Endodermal cell (in vitro differentiated cells): ENCODE results near the gene PCGF3. TPM values are rescaled to one million over a fixed set of nuclear protein-coding genes. Genes with fewer than 3 reads are reported as not detected.

Experiments
- DNase-seq: peaks from one replicate; pipeline ENCODE4 v3.0.0-alpha.2; 2017
- H3K27ac ChIP-seq: 2 replicates; pipeline ENCODE4 v1.5.1; 2013; ENCODE audit warnings: mild to moderate bottlenecking, low read depth, low read length, moderate library complexity
- H3K27me3 ChIP-seq: 2 replicates; pipeline ENCODE4 v1.6.1; 2013; ENCODE audit warnings: mild to moderate bottlenecking, low read length, moderate library complexity; ENCODE audit not compliant: insufficient read depth, control insufficient read depth, poor library complexity, severe bottlenecking
- H3K36me3 ChIP-seq: 2 replicates; pipeline ENCODE4 v1.7.0; 2013; ENCODE audit warnings: mild to moderate bottlenecking, low read length, moderate library complexity; ENCODE audit not compliant: control insufficient read depth, insufficient read depth
- H3K4me1 ChIP-seq: one replicate; pipeline ENCODE4 v1.7.0; 2013; ENCODE audit warnings: low read length; ENCODE audit not compliant: control insufficient read depth, insufficient read depth
- H3K4me3 ChIP-seq: 2 replicates; pipeline ENCODE4 v1.5.1; 2013; ENCODE audit warnings: mild to moderate bottlenecking, low read length, moderate library complexity
- H3K9ac ChIP-seq: 2 replicates; pipeline ENCODE4 v1.6.1; 2013; ENCODE audit warnings: mild to moderate bottlenecking, low read length, moderate library complexity; ENCODE audit not compliant: poor library complexity, severe bottlenecking; ENCODE audit errors: extremely low read depth
- H3K9me3 ChIP-seq: 2 replicates; pipeline ENCODE4 v1.6.1; 2013; ENCODE audit warnings: mild to moderate bottlenecking, low read length, moderate library complexity; ENCODE audit not compliant: control insufficient read depth
- H3K27ac Mint-ChIP-seq: 2 replicates; pipeline ENCODE4 v1.8.0; 2020; ENCODE audit warnings: mixed read lengths
- H3K27me3 Mint-ChIP-seq: 2 replicates; pipeline ENCODE4 v1.8.0; 2021; ENCODE audit warnings: mild to moderate bottlenecking, mixed read lengths; ENCODE audit not compliant: insufficient read depth
- H3K36me3 Mint-ChIP-seq: 2 replicates; pipeline ENCODE4 v1.8.0; 2020; ENCODE audit warnings: low read depth, mixed read lengths
- H3K4me1 Mint-ChIP-seq: 2 replicates; pipeline ENCODE4 v1.8.0; 2020; ENCODE audit warnings: mixed read lengths
- H3K4me3 Mint-ChIP-seq: 2 replicates; pipeline ENCODE4 v1.8.0; 2020; ENCODE audit warnings: mild to moderate bottlenecking, moderate library complexity, mixed read lengths
- H3K9me3 Mint-ChIP-seq: 2 replicates; pipeline ENCODE4 v1.8.0; 2020; ENCODE audit warnings: mild to moderate bottlenecking, mixed read lengths
- WGBS, 2 experiments: methylation state at CpG; one replicate each; pipeline versions ENCODE4 v1.1.5 to v1.1.7; 2013; ENCODE audit warnings: missing lambda C conversion rate in 2 of 2, mixed read lengths in 1 of 2; ENCODE audit not compliant: insufficient coverage in 1 of 2, insufficient read length in 1 of 2; 5-methylcytosine and 5-hydroxymethylcytosine counted together
- total RNA-seq, 2 donors: library from RNA; stranded (reverse); fragmentation: NEBNext Ultra II Directional in 1 of 2; extraction: Animal tissue kit (Norgen Biotek cat#: 25700) in 1 of 2; gene quantifications; 2 replicates in 1 of 2; 3 replicates in 1 of 2; pipeline ENCODE4 v1.2.1, GENCODE V29; 2021
- TF ChIP-seq, protein P1 (sequence below): fragments of 200-600 bp; sonication (generic); conservative IDR thresholded peaks from 2 replicates; pipeline ENCODE4 v1.5.0; 2021; ENCODE audit warnings: antibody characterized with exemption, mild to moderate bottlenecking

PCGF3 gene
- total RNA-seq, 2 donors from 2014 or later, result 53.1 to 64.0 TPM

GRCh38 chr4:657338-657833, 48.2 kb upstream of the PCGF3 start:
- no peaks in the 10 kb centered on the region for H3K36me3 ChIP-seq
- DNase-seq, result no peak
- Mint-ChIP-seq H3K27ac (no peak overlapping the region), H3K36me3 (peaks cover 7% of the 10 kb centered on the region), H3K27me3 (no peaks in the 10 kb centered on the region), H3K9me3 (no peaks in the 10 kb centered on the region), H3K4me3 (no peak overlapping the region), H3K4me1 (no peaks in the 10 kb centered on the region)
- 93 to 99% methylated on average over 15 to 23 of the region's 23 CpGs for WGBS, 2 experiments
- no peaks in the 10 kb centered on the region for H3K27me3 ChIP-seq
- no peak overlapping the region for H3K27ac ChIP-seq
- no peaks in the 10 kb centered on the region for H3K9me3 ChIP-seq
- TF ChIP-seq, protein P1, sequence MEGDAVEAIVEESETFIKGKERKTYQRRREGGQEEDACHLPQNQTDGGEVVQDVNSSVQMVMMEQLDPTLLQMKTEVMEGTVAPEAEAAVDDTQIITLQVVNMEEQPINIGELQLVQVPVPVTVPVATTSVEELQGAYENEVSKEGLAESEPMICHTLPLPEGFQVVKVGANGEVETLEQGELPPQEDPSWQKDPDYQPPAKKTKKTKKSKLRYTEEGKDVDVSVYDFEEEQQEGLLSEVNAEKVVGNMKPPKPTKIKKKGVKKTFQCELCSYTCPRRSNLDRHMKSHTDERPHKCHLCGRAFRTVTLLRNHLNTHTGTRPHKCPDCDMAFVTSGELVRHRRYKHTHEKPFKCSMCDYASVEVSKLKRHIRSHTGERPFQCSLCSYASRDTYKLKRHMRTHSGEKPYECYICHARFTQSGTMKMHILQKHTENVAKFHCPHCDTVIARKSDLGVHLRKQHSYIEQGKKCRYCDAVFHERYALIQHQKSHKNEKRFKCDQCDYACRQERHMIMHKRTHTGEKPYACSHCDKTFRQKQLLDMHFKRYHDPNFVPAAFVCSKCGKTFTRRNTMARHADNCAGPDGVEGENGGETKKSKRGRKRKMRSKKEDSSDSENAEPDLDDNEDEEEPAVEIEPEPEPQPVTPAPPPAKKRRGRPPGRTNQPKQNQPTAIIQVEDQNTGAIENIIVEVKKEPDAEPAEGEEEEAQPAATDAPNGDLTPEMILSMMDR, result no peak
- H3K9ac ChIP-seq, result no peak overlapping the region
- H3K4me3 ChIP-seq, result no peak overlapping the region
- H3K4me1 ChIP-seq, result no peaks in the 10 kb centered on the region

- 90 to 98% methylated on average over 8 to 27 of the region's 27 CpGs for WGBS, 2 experiments
These were observed 47.6 kb upstream of the PCGF3 start for GRCh38 chr4:657834-658667.

DNA sequence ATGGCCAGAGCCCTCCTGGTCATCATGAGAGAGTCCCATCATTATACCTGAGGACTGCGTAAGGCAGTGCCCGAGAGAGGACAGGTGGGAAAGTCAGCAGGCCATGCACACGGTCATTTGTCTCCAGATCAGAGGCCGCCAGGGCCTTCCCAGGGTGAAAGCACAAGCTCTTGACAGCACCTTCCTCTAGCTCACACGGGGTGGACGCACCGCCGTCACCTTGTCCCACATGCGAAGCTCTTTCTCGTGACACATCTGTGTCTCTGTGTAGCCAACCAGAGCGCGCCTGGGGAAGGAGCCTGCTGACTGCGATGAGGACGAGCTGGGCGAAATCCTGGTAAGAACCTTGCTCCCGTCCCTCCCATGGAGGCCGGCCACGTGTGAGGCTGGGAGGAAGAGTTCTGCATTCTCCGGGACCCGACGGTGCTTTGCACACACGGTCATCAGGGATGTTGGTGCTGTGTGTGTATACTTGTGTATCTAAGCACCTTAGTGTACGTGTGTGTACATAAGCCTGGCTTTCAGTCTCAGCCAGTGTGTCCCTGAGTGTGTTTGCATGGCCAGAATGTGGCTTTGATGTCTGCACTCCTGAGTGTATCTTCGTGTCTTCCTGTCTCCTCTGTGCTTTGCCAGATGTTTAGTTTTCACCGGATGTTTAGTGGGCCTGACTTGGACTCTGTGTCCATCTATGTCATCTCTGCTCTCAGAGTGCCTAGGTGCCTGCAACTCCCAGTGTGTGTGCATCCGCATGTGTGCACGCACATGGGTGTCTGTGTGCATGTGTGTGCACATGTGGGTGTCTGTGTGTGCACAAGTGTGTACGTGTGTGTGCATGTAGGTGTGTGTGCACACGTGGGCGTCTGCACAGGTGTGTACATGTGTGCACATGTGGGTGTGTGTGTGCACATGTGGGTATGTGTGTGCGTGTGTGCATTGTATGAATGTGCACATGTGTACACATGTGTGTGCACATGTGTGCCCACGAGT, 46.7 kb upstream of the PCGF3 start:
- no peaks in the 10 kb centered on the region for H3K27me3 ChIP-seq
- H3K36me3 ChIP-seq, result no peaks in the 10 kb centered on the region
- H3K27me3 Mint-ChIP-seq, result no peaks in the 10 kb centered on the region
- H3K9ac ChIP-seq, result no peak overlapping the region
- TF ChIP-seq, protein P1, result no peak
- H3K4me1 Mint-ChIP-seq, result no peaks in the 10 kb centered on the region
- H3K4me3 ChIP-seq, result no peak overlapping the region
- H3K4me3 Mint-ChIP-seq, result no peak overlapping the region
- H3K27ac ChIP-seq, result no peak overlapping the region
- no peaks in the 10 kb centered on the region for H3K9me3 ChIP-seq
- no peaks in the 10 kb centered on the region for H3K9me3 Mint-ChIP-seq
- peaks cover 7% of the 10 kb centered on the region for H3K36me3 Mint-ChIP-seq
- H3K4me1 ChIP-seq, result no peaks in the 10 kb centered on the region
- peak; percentile 41 for DNase-seq
- no peak overlapping the region for H3K27ac Mint-ChIP-seq
- 94% methylated on average over 31 to 32 of the region's 32 CpGs for WGBS, 2 experiments

More at GRCh38 chr4:657834-658667, 47.6 kb upstream of the PCGF3 start:
- peaks cover 7% of the 10 kb centered on the region for H3K36me3 Mint-ChIP-seq
- no peaks in the 10 kb centered on the region for H3K4me1 ChIP-seq
- H3K9me3 ChIP-seq, result no peaks in the 10 kb centered on the region
- H3K9ac ChIP-seq, result no peak overlapping the region
- no peak overlapping the region for H3K4me3 ChIP-seq
- no peaks in the 10 kb centered on the region for H3K27me3 Mint-ChIP-seq
- no peaks in the 10 kb centered on the region for H3K27me3 ChIP-seq
- peak; percentile 48 for DNase-seq
- H3K36me3 ChIP-seq, result no peaks in the 10 kb centered on the region
- H3K27ac ChIP-seq, result no peak overlapping the region
- no peaks in the 10 kb centered on the region for H3K9me3 Mint-ChIP-seq
- H3K4me1 Mint-ChIP-seq, result no peaks in the 10 kb centered on the region
- TF ChIP-seq, protein P1, result no peak
- H3K27ac Mint-ChIP-seq, result no peak overlapping the region
- H3K4me3 Mint-ChIP-seq, result no peak overlapping the region
